Measurements from ENCODE around the gene SYP. TPM values are rescaled to one million over a fixed set of nuclear protein-coding genes. Genes with fewer than 3 reads are reported as not detected.

Gene SYP
- total and polyA plus RNA-seq, 10 donors = 0.48 to 3.6 (median 1.5) TPM

GRCh38 chrX:49212861-49213260 lies 12.9 kb upstream of the SYP start:
- intact Hi-C loops (cut with DNase I; ENCODE audit: low total_unique reads) = no loop called here
- TF ChIP-seq CTCF (IDR thresholded peaks at IDR 0.05 in 8 of 11, conservative IDR thresholded peaks at IDR 0.05 in 3 of 11) (no peak), POLR2AphosphoS5 (IDR thresholded peaks at IDR 0.05) (no peak), POLR2A (IDR thresholded peaks at IDR 0.05) (no peak)
- Histone ChIP-seq H3K27me3 (replicated peaks in 1 of 7) (peaks cover 0 to 10% (median 0%) of the 10 kb centered on the region in 7 donors), H3K9me3 (no peaks in the 10 kb centered on the region), H3K36me3 (no peaks in the 10 kb centered on the region), H3K27ac (no peak overlapping the region), H3K4me1 (no peaks in the 10 kb centered on the region), H3K4me3 (no peak overlapping the region)
- no peak for DNase-seq
- 55 to 100% (median 88%) methylated on average over 1 of the region's 1 CpG for WGBS, 5 donors

- Histone ChIP-seq H3K4me3 (no peak overlapping the region), H3K27ac (no peak overlapping the region), H3K4me1 (no peaks in the 10 kb centered on the region), H3K36me3 (no peaks in the 10 kb centered on the region), H3K9me3 (no peaks in the 10 kb centered on the region), H3K27me3 (replicated peaks in 1 of 7) (peaks cover 0 to 10% (median 0%) of the 10 kb centered on the region in 7 donors)
- intact Hi-C loops (cut with DNase I; ENCODE audit: low total_unique reads) = no loop called here
- no peak for TF ChIP-seq POLR2AphosphoS5 (IDR thresholded peaks at IDR 0.05)
- no peak for TF ChIP-seq CTCF (IDR thresholded peaks at IDR 0.05 in 8 of 11, conservative IDR thresholded peaks at IDR 0.05 in 3 of 11)
- no peak for TF ChIP-seq POLR2A (IDR thresholded peaks at IDR 0.05)
- DNase-seq = no peak
- 72 to 95% (median 86%) methylated on average over 2 of the region's 2 CpGs; no CpG with 5 or more reads in 1 of the 5 donors for WGBS, 5 donors
Observed at GRCh38 chrX:49212209-49212608, 12.2 kb upstream of the SYP start.

GRCh38 chrX:49211074-49211473 lies 11.1 kb upstream of the SYP start:
- Histone ChIP-seq H3K36me3 (no peaks in the 10 kb centered on the region), H3K9me3 (no peaks in the 10 kb centered on the region), H3K4me1 (no peaks in the 10 kb centered on the region), H3K27ac (no peak overlapping the region), H3K4me3 (no peak overlapping the region), H3K27me3 (replicated peaks in 1 of 7) (peaks cover 0 to 10% (median 0%) of the 10 kb centered on the region in 7 donors)
- no peak for DNase-seq
- WGBS, 5 donors = 78 to 91% (median 81%) methylated on average over 3 to 9 of the region's 9 CpGs
- intact Hi-C loops (cut with DNase I; ENCODE audit: low total_unique reads) = no loop called here
- no peak for TF ChIP-seq POLR2A (IDR thresholded peaks at IDR 0.05)
- no peak for TF ChIP-seq POLR2AphosphoS5 (IDR thresholded peaks at IDR 0.05)
- TF ChIP-seq CTCF (IDR thresholded peaks at IDR 0.05 in 8 of 11, conservative IDR thresholded peaks at IDR 0.05 in 3 of 11) = no peak

- WGBS, 5 donors = 70 to 88% (median 81%) methylated on average over 5 to 8 of the region's 8 CpGs
- Histone ChIP-seq H3K9me3 (no peaks in the 10 kb centered on the region), H3K27me3 (replicated peaks in 1 of 7) (peaks cover 0 to 12% (median 0%) of the 10 kb centered on the region in 7 donors), H3K36me3 (no peaks in the 10 kb centered on the region), H3K4me3 (no peak overlapping the region), H3K27ac (no peak overlapping the region), H3K4me1 (no peaks in the 10 kb centered on the region)
- DNase-seq = no peak
- intact Hi-C loops (cut with DNase I; ENCODE audit: low total_unique reads) = no loop called here
- TF ChIP-seq POLR2AphosphoS5 (IDR thresholded peaks at IDR 0.05) = no peak
- TF ChIP-seq POLR2A (IDR thresholded peaks at IDR 0.05) = no peak
- no peak for TF ChIP-seq CTCF (IDR thresholded peaks at IDR 0.05 in 8 of 11, conservative IDR thresholded peaks at IDR 0.05 in 3 of 11)
Observed at GRCh38 chrX:49210406-49210805, 10.4 kb upstream of the SYP start.

All from spleen (tissue), 11 donors.